Measurements from ENCODE around the gene UCKL1. TPM values are rescaled to one million over a fixed set of nuclear protein-coding genes. Genes with fewer than 3 reads are reported as not detected.
A peak's percentile ranks its signal among the peaks of the same experiment; 100 is the strongest.

Gene UCKL1
- total RNA-seq, 5 donors from 2014 or later (not counting 1 experiment from before 2014, with no cell fraction given), result 40.6 to 72.3 (median 67.0) TPM

DNA sequence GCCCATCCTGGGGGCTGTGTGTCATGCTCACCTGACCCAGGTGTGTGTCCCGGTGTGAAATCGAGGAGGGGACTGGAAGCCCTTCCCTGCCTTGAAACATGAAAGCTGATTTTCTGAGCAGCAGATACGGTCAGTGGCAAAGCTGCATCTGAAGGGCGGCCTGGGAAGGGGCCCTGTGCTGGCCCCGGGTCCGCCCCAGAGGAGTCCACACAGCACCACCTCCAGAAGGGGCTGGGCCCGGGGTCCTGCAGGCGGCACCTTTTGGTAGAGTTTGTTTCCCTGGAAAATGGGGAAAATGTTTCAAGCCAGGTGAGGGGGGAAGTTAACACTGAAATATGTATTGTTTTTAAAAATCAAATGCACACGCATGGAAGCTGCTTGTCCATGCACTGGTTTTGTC is 20.8 kb downstream of the UCKL1 start:
- ATAC-seq (replicated peaks in 1 of 4) (no peak), DNase-seq (no peak)
- Histone ChIP-seq H3K27me3 (replicated peaks in 1 of 2; ENCODE audit: control insufficient read depth in 2 of 2, extremely low read depth in 1 of 2, insufficient read depth in 2 of 2, low read length in 1 of 2) (no peaks in the 10 kb centered on the region), H3K27ac (ENCODE audit: low read length) (no peak overlapping the region), H3K9me3 (no peaks in the 10 kb centered on the region), H3K4me1 (ENCODE audit: control insufficient read depth in 1 of 2, extremely low read depth in 1 of 2, insufficient read depth in 2 of 2, low read length in 2 of 2) (peaks cover 0 to 9% of the 10 kb centered on the region in 2 experiments), H3K36me3 (ENCODE audit: control insufficient read depth in 2 of 2, extremely low read depth in 1 of 2, insufficient read depth in 1 of 2, low read length in 1 of 2) (peaks cover 21 to 71% of the 10 kb centered on the region in 2 donors), H3K4me3 (ENCODE audit: control insufficient read depth in 1 of 2, extremely low read depth in 1 of 2, low read length in 1 of 2) (no peak overlapping the region)
- H3K27me3 Mint-ChIP-seq, result no peaks in the 10 kb centered on the region
- 97% methylated on average over 3 of the region's 9 CpGs for WGBS (ENCODE audit: insufficient coverage)
- H3K4me3 Mint-ChIP-seq, result no peak overlapping the region
- H3K27ac Mint-ChIP-seq, result no peak overlapping the region
- ChIA-PET CTCF (no interaction called here), POLR2A (no interaction called here)
- peaks cover 32% of the 10 kb centered on the region for H3K36me3 Mint-ChIP-seq
- H3K9me3 Mint-ChIP-seq, result no peaks in the 10 kb centered on the region
- peaks cover 0 to 6% (median 6%) of the 10 kb centered on the region in 3 donors for H3K4me1 Mint-ChIP-seq

DNA sequence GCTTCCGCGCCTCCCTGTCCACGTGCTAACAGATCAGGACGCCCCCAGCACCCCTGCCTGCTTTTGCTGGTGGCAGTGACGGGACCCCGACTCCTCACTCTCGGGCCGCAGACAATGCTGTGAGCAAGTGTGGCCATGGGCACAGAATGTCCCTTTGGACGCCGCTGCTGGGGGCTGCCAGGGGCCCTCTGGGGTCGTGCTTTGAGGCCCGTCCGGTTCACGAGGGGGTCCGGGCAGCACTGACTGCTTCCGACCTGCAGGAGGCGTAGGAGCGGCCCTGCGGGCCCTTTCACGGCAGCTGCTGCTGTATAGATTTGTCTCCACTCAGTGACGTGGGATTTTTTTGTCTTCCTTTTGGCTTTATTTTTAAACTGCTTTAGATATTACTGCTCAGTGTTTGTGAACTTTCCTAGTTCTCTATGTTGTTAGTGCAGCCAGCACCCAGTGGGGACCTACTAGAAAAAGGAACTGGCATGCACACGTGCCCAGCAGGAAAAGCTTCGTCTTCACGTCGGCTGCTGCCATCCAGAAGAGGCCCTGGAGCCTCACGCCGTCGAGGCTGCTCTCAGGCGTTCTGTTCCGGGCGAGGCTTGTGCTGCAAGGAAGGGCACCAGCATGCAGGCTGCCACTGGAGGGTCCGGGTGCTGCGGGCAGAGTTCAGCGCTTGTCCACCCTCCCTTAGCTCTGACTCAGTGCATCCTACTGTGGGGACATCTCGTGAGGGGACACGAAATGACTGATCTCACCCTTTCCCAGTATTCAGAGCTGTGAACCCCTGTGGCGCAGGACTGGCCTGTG is 21.7 kb downstream of the UCKL1 start:
- Mint-ChIP-seq H3K27ac (peak overlapping the region in 1 of 2 donors; percentile 35), H3K36me3 (peaks cover 35% of the 10 kb centered on the region), H3K4me3 (no peak overlapping the region), H3K9me3 (no peaks in the 10 kb centered on the region), H3K27me3 (no peaks in the 10 kb centered on the region), H3K4me1 (peaks cover 0 to 6% (median 6%) of the 10 kb centered on the region in 3 donors)
- DNase-seq (no peak), ATAC-seq (replicated peaks in 1 of 4) (no peak)
- H3K27me3 ChIP-seq (replicated peaks in 1 of 2; ENCODE audit: control insufficient read depth in 2 of 2, extremely low read depth in 1 of 2, insufficient read depth in 2 of 2, low read length in 1 of 2), result no peaks in the 10 kb centered on the region
- H3K4me1 ChIP-seq (ENCODE audit: control insufficient read depth in 1 of 2, extremely low read depth in 1 of 2, insufficient read depth in 2 of 2, low read length in 2 of 2), result peaks cover 0 to 3% of the 10 kb centered on the region in 2 experiments
- CTCF ChIA-PET, result no interaction called here
- no peaks in the 10 kb centered on the region for H3K9me3 ChIP-seq
- peaks cover 25 to 72% of the 10 kb centered on the region in 2 donors for H3K36me3 ChIP-seq (ENCODE audit: control insufficient read depth in 2 of 2, extremely low read depth in 1 of 2, insufficient read depth in 1 of 2, low read length in 1 of 2)
- no peak overlapping the region for H3K4me3 ChIP-seq (ENCODE audit: control insufficient read depth in 1 of 2, extremely low read depth in 1 of 2, low read length in 1 of 2)
- no peak overlapping the region for H3K27ac ChIP-seq (ENCODE audit: low read length)
- POLR2A ChIA-PET, result no interaction called here
- 92% methylated on average over 27 of the region's 37 CpGs for WGBS (ENCODE audit: insufficient coverage)

DNA sequence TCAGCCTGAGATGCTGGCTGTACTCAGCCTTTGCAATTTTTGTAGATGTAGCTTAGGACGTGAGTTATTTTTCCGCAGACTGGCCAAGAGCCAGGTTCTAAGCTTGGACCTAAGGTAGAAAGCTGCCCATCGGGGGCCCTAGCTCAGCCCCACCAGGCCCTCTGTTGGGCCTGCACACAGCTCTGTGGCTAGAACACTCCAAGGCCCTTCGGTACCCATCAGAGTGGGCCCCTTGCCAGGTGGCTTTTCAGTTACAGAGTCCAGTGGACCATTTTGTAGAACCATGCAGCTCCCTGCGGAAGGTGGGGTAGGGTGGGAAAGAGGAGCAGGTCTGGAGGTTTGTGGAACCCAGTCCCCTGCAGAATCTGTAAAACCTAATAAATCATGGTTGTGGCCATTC is 22.6 kb downstream of the UCKL1 start:
- Histone ChIP-seq H3K27me3 (replicated peaks in 1 of 2; ENCODE audit: control insufficient read depth in 2 of 2, extremely low read depth in 1 of 2, insufficient read depth in 2 of 2, low read length in 1 of 2) (no peaks in the 10 kb centered on the region), H3K36me3 (ENCODE audit: control insufficient read depth in 2 of 2, extremely low read depth in 1 of 2, insufficient read depth in 1 of 2, low read length in 1 of 2) (peaks cover 25 to 72% of the 10 kb centered on the region in 2 donors), H3K27ac (ENCODE audit: low read length) (no peak overlapping the region), H3K9me3 (no peaks in the 10 kb centered on the region), H3K4me3 (ENCODE audit: control insufficient read depth in 1 of 2, extremely low read depth in 1 of 2, low read length in 1 of 2) (no peak overlapping the region), H3K4me1 (ENCODE audit: control insufficient read depth in 1 of 2, extremely low read depth in 1 of 2, insufficient read depth in 2 of 2, low read length in 2 of 2) (no peaks in the 10 kb centered on the region)
- ATAC-seq (replicated peaks in 1 of 4) (no peak), DNase-seq (no peak)
- 98% methylated on average over 4 of the region's 5 CpGs for WGBS (ENCODE audit: insufficient coverage)
- H3K36me3 Mint-ChIP-seq, result peaks cover 41% of the 10 kb centered on the region
- no peaks in the 10 kb centered on the region for H3K9me3 Mint-ChIP-seq
- H3K4me1 Mint-ChIP-seq, result peaks cover 0 to 6% (median 6%) of the 10 kb centered on the region in 3 donors
- CTCF ChIA-PET, result no interaction called here
- H3K27me3 Mint-ChIP-seq, result no peaks in the 10 kb centered on the region
- H3K27ac Mint-ChIP-seq, result no peak overlapping the region
- no peak overlapping the region for H3K4me3 Mint-ChIP-seq
- POLR2A ChIA-PET, result no interaction called here

DNA sequence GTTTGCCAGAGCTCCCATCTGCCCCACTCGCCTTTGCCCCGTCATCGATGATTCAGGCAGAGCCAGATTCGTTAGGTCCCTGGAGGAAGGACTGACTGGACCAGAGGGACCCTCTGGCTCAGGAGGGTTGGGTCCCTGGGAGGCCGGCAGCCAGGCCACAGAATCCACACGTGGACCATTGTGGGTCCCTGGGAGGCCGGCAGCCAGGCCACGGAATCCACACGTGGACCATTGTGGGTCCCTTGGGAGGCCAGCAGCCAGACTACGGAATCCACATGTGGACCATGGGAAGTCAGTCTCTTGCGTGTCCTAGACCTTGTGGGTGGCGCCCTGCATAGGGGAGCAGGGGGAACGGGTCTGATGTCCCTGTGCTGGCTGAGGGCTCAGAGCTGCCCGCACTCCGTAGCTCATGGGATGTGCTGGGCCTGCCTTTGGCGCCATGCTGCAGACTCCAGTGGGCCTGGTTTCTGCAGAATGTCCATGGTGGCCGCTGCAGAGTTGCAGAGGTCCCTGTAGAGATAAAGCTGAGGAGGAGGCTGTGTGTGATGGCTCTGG is 23.5 kb downstream of the UCKL1 start:
- POLR2A ChIA-PET, result no interaction called here

DNA sequence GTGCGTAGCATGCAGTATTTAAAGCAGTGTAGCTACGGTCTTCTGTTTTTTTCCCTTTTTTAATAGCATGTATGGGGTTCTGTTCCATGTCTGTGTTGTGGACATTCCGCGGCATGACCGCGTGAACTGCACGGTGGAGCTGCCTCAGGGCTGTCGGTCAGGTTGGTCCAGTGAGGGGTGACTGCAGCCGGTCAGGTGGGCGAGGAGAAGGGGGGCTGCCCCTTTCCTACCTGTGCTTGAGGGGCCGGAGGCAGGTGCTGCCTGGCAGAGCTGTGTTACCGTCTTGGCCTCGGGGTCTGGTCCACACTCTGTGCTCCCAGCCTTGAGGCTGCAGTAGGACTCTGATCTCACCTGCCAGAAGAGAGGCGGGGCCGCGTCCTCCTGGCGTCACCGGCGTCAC is 24.5 kb downstream of the UCKL1 start:
- Mint-ChIP-seq H3K4me1 (peaks cover 2 to 6% (median 6%) of the 10 kb centered on the region in 3 donors), H3K27ac (no peak overlapping the region), H3K36me3 (peaks cover 47% of the 10 kb centered on the region), H3K4me3 (no peak overlapping the region), H3K9me3 (no peaks in the 10 kb centered on the region), H3K27me3 (no peaks in the 10 kb centered on the region)
- Histone ChIP-seq H3K9me3 (no peaks in the 10 kb centered on the region), H3K36me3 (ENCODE audit: control insufficient read depth in 2 of 2, extremely low read depth in 1 of 2, insufficient read depth in 1 of 2, low read length in 1 of 2) (peaks cover 25 to 80% of the 10 kb centered on the region in 2 donors), H3K4me1 (ENCODE audit: control insufficient read depth in 1 of 2, extremely low read depth in 1 of 2, insufficient read depth in 2 of 2, low read length in 2 of 2) (no peaks in the 10 kb centered on the region), H3K27ac (ENCODE audit: low read length) (no peak overlapping the region), H3K4me3 (ENCODE audit: control insufficient read depth in 1 of 2, extremely low read depth in 1 of 2, low read length in 1 of 2) (no peak overlapping the region), H3K27me3 (replicated peaks in 1 of 2; ENCODE audit: control insufficient read depth in 2 of 2, extremely low read depth in 1 of 2, insufficient read depth in 2 of 2, low read length in 1 of 2) (no peaks in the 10 kb centered on the region)
- DNase-seq (no peak), ATAC-seq (replicated peaks in 1 of 4) (no peak)
- WGBS (ENCODE audit: insufficient coverage), result 100% methylated on average over 11 of the region's 19 CpGs
- ChIA-PET POLR2A (no interaction called here), CTCF (interaction anchor here in 1 of 2 donors (0.6 kb wide), 1 partner anchor 10 kb away, joined by 3 read pairs; no protein-coding TSS in a partner anchor)

More for the DNA sequence above, 23.5 kb downstream of the UCKL1 start:
- DNase-seq (no peak), ATAC-seq (replicated peaks in 1 of 4) (no peak)
- H3K27me3 Mint-ChIP-seq, result no peaks in the 10 kb centered on the region
- no peak overlapping the region for H3K4me3 Mint-ChIP-seq
- Histone ChIP-seq H3K9me3 (no peaks in the 10 kb centered on the region), H3K4me3 (ENCODE audit: control insufficient read depth in 1 of 2, extremely low read depth in 1 of 2, low read length in 1 of 2) (no peak overlapping the region), H3K4me1 (ENCODE audit: control insufficient read depth in 1 of 2, extremely low read depth in 1 of 2, insufficient read depth in 2 of 2, low read length in 2 of 2) (no peaks in the 10 kb centered on the region), H3K27ac (ENCODE audit: low read length) (no peak overlapping the region), H3K27me3 (replicated peaks in 1 of 2; ENCODE audit: control insufficient read depth in 2 of 2, extremely low read depth in 1 of 2, insufficient read depth in 2 of 2, low read length in 1 of 2) (no peaks in the 10 kb centered on the region), H3K36me3 (ENCODE audit: control insufficient read depth in 2 of 2, extremely low read depth in 1 of 2, insufficient read depth in 1 of 2, low read length in 1 of 2) (peaks cover 29 to 77% of the 10 kb centered on the region in 2 donors)
- peaks cover 46% of the 10 kb centered on the region for H3K36me3 Mint-ChIP-seq
- CTCF ChIA-PET, result interaction anchor here in 1 of 2 donors (0.6 kb wide), 1 partner anchor 9 kb away, joined by 3 read pairs; no protein-coding TSS in a partner anchor
- peaks cover 0 to 6% (median 3%) of the 10 kb centered on the region in 3 donors for H3K4me1 Mint-ChIP-seq
- H3K9me3 Mint-ChIP-seq, result no peaks in the 10 kb centered on the region
- 96% methylated on average over 17 of the region's 17 CpGs for WGBS (ENCODE audit: insufficient coverage)
- no peak overlapping the region for H3K27ac Mint-ChIP-seq

DNA sequence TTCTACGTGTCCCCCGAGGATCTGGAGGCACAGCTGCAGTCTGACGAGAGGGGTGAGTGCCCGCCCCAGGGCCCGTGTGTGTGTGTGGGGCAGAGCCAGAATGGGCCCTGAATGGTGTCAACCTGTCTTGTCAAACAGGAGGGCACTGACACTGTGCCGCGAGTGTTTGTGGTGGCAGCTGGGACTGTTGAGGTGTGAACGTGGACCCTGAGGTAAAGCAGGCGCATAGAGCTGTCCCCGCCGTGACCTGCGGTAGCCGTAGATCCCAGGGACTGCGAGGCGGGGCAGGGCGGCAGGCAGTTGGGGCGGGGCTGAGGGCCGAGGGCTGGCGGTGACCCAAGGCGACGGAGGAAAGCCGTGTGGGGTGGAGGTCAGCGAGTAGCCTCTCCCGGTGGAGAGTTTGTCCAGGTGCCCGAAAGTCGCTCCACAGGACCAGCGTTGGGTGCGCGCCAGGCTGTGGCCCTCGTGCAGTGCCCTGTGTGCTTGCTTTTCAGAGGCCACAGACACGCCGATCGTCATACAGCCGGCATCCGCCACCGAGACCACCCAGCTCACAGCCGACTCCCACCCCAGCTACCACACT is 25.2 kb downstream of the UCKL1 start:
- WGBS (ENCODE audit: insufficient coverage), result 96% methylated on average over 37 of the region's 37 CpGs
- Mint-ChIP-seq H3K27me3 (no peaks in the 10 kb centered on the region), H3K9me3 (no peaks in the 10 kb centered on the region), H3K27ac (no peak overlapping the region), H3K4me3 (no peak overlapping the region), H3K4me1 (peaks cover 5 to 9% (median 8%) of the 10 kb centered on the region in 3 donors), H3K36me3 (peaks cover 49% of the 10 kb centered on the region)
- no peaks in the 10 kb centered on the region for H3K9me3 ChIP-seq
- ChIA-PET CTCF (interaction anchor here in 1 of 2 donors (0.5 kb wide), 1 partner anchor 171 kb away, joined by 4 read pairs; no protein-coding TSS in a partner anchor), POLR2A (no interaction called here)
- no peaks in the 10 kb centered on the region for H3K4me1 ChIP-seq (ENCODE audit: control insufficient read depth in 1 of 2, extremely low read depth in 1 of 2, insufficient read depth in 2 of 2, low read length in 2 of 2)
- no peaks in the 10 kb centered on the region for H3K27me3 ChIP-seq (replicated peaks in 1 of 2; ENCODE audit: control insufficient read depth in 2 of 2, extremely low read depth in 1 of 2, insufficient read depth in 2 of 2, low read length in 1 of 2)
- ATAC-seq (replicated peaks in 1 of 4), result no peak
- H3K36me3 ChIP-seq (ENCODE audit: control insufficient read depth in 2 of 2, extremely low read depth in 1 of 2, insufficient read depth in 1 of 2, low read length in 1 of 2), result peaks cover 28 to 84% of the 10 kb centered on the region in 2 donors
- DNase-seq, result no peak
- no peak overlapping the region for H3K27ac ChIP-seq (ENCODE audit: low read length)
- no peak overlapping the region for H3K4me3 ChIP-seq (ENCODE audit: control insufficient read depth in 1 of 2, extremely low read depth in 1 of 2, low read length in 1 of 2)
